Mucosa of descending colon (tissue), 3 donors: ENCODE results near the gene NPDC1. TPM values are rescaled to one million over a fixed set of nuclear protein-coding genes. Genes with fewer than 3 reads are reported as not detected.

Experiments
- ATAC-seq: fragments of 200-7000 bp; cut with Tn5 transposase; one replicate; pipeline ENCODE4 v1.9.1; 2020; ENCODE audit warnings: mild to moderate bottlenecking, moderate library complexity
- DNase-seq, 3 donors: peaks; one replicate each; pipeline ENCODE4 v3.0.0-alpha.2; 2020
- H3K36me3 ChIP-seq: fragments of 200-600 bp; one replicate; pipeline ENCODE4 v1.8.0; 2021; ENCODE audit warnings: low read depth, mild to moderate bottlenecking
- H3K4me1 ChIP-seq: fragments of 200-600 bp; one replicate; pipeline ENCODE4 v1.8.0; 2021; ENCODE audit warnings: low read depth, mild to moderate bottlenecking
- H3K4me3 ChIP-seq: fragments of 200-600 bp; one replicate; pipeline ENCODE4 v1.8.0; 2021; ENCODE audit warnings: mild to moderate bottlenecking
- H3K9me3 ChIP-seq: fragments of 200-600 bp; one replicate; pipeline ENCODE4 v1.8.0; 2021; ENCODE audit warnings: mild to moderate bottlenecking
- intact Hi-C, 2 donors: fragments of 100-400 bp; cut with DNase I in 1 of 2; cut with micrococcal nuclease in 1 of 2; formaldehyde crosslinking; loops; one replicate each; pipeline versions ENCODE4 v1.11.0 to v1.11.1; 2022; cut with DNase I, micrococcal nuclease
- total RNA-seq, 3 donors: library from RNA; stranded (reverse); fragmentation: NEBNext Ultra II Directional in 2 of 3; extraction: Animal tissue kit (Norgen Biotek cat#: 25700) in 2 of 3; gene quantifications; one replicate each; pipeline versions ENCODE4 v1.2.1 to v1.2.4, GENCODE V29; 2021 to 2023
- TF ChIP-seq, protein P1 (sequence below): fragments of 200-600 bp; IDR thresholded peaks from one replicate; pipeline ENCODE4 v1.8.0; 2022; ENCODE audit warnings: antibody characterized with exemption, mild to moderate bottlenecking
- donor health status: DM: no; HTN: no; CAD: no; lungs with moderate emphysema.
- donor health status: DM: no; HTN: no; CAD: no.
- donor health status: DM: no; HTN: yes; CAD: no.

The NPDC1 gene
- total RNA-seq, 3 donors from 2014 or later = 78.6 to 177 (median 83.0) TPM

DNA sequence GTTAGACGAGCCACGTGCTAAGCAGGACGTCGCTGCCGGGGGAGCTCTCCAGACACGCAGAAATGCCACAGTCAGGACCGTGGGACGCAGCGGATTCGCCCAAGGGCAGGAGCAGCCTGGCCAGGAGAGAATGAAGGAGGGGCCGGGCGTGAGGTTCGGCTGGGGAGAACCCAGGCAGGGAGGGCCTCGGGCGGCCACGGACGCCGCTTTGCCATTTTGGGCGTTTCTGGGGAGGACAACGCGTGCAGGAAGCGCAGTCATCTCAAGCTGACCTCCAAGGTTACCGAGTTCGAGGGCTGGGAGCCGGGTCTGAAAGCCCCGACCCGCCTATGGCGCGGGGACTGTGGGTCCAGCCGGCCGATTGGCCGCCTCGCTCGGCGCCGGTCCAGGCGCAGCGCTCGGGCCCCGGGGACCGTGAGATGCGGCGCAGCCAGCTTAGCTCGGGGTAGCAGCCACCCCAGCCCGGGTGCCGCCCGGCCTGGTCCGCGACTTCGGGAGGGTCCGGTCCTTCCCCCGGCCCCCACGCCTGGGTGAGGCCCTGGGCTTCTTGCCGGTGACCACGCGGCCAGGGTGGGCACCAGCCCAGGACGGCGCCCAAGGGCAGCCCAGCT is 40.0 kb upstream of the NPDC1 start:
- Histone ChIP-seq H3K4me3 (peak overlapping the region; percentile 56), H3K4me1 (peaks cover 21% of the 10 kb centered on the region), H3K36me3 (peaks cover 5% of the 10 kb centered on the region), H3K9me3 (no peaks in the 10 kb centered on the region)
- ATAC-seq = peak; percentile 26
- DNase-seq = peak; percentile 52 to 79 (median 77)
- intact Hi-C loops = no loop called here
- TF ChIP-seq, protein P1, sequence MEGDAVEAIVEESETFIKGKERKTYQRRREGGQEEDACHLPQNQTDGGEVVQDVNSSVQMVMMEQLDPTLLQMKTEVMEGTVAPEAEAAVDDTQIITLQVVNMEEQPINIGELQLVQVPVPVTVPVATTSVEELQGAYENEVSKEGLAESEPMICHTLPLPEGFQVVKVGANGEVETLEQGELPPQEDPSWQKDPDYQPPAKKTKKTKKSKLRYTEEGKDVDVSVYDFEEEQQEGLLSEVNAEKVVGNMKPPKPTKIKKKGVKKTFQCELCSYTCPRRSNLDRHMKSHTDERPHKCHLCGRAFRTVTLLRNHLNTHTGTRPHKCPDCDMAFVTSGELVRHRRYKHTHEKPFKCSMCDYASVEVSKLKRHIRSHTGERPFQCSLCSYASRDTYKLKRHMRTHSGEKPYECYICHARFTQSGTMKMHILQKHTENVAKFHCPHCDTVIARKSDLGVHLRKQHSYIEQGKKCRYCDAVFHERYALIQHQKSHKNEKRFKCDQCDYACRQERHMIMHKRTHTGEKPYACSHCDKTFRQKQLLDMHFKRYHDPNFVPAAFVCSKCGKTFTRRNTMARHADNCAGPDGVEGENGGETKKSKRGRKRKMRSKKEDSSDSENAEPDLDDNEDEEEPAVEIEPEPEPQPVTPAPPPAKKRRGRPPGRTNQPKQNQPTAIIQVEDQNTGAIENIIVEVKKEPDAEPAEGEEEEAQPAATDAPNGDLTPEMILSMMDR = no peak

DNA sequence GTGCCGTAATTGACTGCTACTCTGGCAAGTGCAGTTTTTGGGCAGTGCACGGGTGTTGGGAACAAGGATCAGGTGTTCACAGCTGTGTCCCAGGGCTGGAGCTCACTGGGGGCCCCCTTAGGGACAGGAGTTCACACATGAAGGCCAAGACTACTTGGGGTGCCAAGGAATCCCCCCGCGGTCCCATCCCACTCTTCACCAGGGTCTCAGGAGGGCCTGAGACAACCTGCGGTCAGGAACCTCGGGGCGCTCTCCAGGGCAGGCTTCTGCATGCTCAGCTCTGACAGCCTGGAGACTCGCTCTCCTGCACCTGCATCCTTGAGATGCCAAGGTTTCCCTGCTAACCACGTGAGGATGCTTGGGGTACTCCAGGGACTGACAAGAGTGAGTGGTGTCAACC is 38.5 kb upstream of the NPDC1 start:
- no peak overlapping the region for H3K4me3 ChIP-seq
- ATAC-seq (no peak), DNase-seq (peak in 1 of 3 donors; percentile 61)
- TF ChIP-seq, protein P1 = no peak
- H3K4me1 ChIP-seq = peaks cover 21% of the 10 kb centered on the region
- no peaks in the 10 kb centered on the region for H3K9me3 ChIP-seq
- intact Hi-C loops = no loop called here
- peaks cover 5% of the 10 kb centered on the region for H3K36me3 ChIP-seq

DNA sequence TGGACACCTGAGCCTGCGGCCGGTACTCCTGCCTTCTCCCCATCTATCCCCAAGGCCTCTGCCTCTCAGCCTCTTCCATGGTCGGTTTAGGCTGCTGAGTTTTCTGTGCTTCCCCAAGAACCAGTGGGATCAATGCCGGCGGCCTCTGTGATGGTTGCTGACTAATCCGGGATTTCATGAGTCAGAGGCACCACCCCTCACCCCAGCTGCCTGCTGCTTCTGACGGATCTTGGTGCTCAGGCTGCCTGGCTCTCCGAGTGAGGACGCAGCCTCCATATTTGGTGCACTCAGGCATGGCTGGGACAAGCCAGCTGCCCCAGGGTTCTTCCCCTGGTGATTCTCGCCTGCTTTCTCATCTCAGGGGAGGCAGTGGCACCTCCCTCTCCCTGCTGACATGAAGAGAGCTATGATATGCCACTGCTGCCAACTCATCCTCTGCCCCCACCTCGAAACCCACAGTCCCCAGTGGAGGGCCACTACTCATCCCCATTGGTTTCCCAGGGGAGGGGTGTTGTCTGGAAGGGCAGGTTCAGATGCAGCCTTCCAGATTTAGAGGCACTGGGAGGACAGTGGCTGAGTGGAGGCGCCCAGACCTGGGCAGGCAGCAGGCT is 37.5 kb upstream of the NPDC1 start:
- DNase-seq (peak in 1 of 3 donors; percentile 70), ATAC-seq (no peak)
- Histone ChIP-seq H3K36me3 (peaks cover 5% of the 10 kb centered on the region), H3K4me3 (no peak overlapping the region), H3K4me1 (peaks cover 30% of the 10 kb centered on the region), H3K9me3 (no peaks in the 10 kb centered on the region)
- intact Hi-C loops = no loop called here
- TF ChIP-seq, protein P1 = no peak

DNA sequence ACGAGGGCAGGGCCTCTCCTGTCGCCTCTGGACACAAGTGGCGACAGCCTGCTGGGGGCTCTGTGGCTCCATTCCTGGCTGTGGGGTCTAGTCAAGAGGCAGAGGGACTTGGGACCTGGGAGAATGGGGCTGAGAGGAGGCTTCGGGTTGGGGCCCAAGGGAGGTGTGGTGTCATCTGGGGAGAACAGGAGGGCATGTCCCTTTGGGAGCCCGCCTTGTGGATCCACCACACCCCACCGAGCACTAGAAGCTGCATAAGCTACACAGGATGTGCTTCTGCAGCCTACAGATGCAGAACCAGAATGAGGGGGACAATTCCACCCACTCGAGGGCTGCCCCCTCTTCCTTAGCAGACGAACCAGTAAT is 36.9 kb upstream of the NPDC1 start:
- ATAC-seq = no peak
- no peak for DNase-seq
- no peaks in the 10 kb centered on the region for H3K9me3 ChIP-seq
- no peak overlapping the region for H3K4me3 ChIP-seq
- H3K4me1 ChIP-seq = peaks cover 32% of the 10 kb centered on the region
- intact Hi-C loops = no loop called here
- TF ChIP-seq, protein P1 = no peak
- H3K36me3 ChIP-seq = peaks cover 5% of the 10 kb centered on the region

DNA sequence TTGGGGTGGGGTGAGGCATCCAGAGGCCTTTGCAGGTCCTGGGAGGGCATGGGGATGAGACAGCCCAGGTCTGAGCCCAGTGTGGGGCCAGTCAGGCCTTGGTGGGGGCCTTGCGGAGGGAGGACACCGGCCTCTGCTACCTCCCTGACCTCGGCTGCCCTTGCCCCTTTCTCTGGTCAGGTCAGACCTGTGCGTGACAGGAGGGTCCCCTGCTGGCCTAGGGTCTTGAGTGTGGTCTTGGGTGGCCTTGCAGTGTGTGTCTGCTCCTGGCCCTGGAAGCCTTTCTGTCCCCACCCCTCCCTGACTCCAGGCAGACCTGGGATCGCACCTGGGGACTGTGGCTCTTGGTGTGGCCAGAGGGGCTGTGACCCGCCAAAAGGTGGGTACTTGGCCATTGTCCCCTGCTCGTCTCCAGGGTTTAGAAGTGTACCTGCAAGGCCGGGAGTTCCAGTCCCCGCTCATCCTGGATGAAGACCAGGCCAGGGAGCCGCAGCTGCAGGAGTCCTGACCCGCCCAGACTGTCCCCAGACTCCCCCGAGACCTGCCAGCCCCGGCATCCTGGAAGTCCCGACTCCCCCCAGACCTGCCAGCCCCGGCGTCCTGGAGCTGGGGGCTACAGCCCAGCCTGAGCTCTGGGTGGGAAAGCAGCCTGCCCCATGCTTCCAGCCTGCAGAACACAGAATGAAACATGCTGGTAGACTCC is 36.4 kb upstream of the NPDC1 start:
- H3K9me3 ChIP-seq = no peaks in the 10 kb centered on the region
- no peak overlapping the region for H3K4me3 ChIP-seq
- TF ChIP-seq, protein P1 = no peak
- ATAC-seq = no peak
- peaks cover 5% of the 10 kb centered on the region for H3K36me3 ChIP-seq
- H3K4me1 ChIP-seq = peaks cover 28% of the 10 kb centered on the region
- intact Hi-C loops = no loop called here
- peak in 1 of 3 donors; percentile 55 for DNase-seq
